ENCODE measurements around the gene ANTXR1. TPM values are rescaled to one million over a fixed set of nuclear protein-coding genes. Genes with fewer than 3 reads are reported as not detected.

Gene ANTXR1
- total RNA-seq, 1 experiment from 2014 or later: 25.7 TPM

- TF ChIP-seq CTCF (IDR thresholded peaks at IDR 0.05 in 2 of 3, conservative IDR thresholded peaks at IDR 0.05 in 1 of 3; ENCODE audit: borderline replicate concordance in 1 of 3, insufficient read depth in 1 of 3, low read depth in 2 of 3, low read length in 2 of 3): no peak
- no peak for TF ChIP-seq SP1 (IDR thresholded peaks at IDR 0.05; ENCODE audit: low read depth)
- no peak for TF ChIP-seq EZH2phosphoT487 (IDR thresholded peaks at IDR 0.05; ENCODE audit: borderline replicate concordance)
- TF ChIP-seq CBX3 (IDR thresholded peaks at IDR 0.05; ENCODE audit: low read depth): no peak
- no peak for TF ChIP-seq REST (IDR thresholded peaks at IDR 0.05; ENCODE audit: low read depth)
- TF ChIP-seq ZFX (IDR thresholded peaks at IDR 0.05): no peak
- TF ChIP-seq SIN3A (IDR thresholded peaks at IDR 0.05; ENCODE audit: low read depth): no peak
- DNase-seq (ENCODE audit: low read depth, low spot score) (no peak), ATAC-seq (no peak)
- CTCF ChIA-PET: no interaction called here
- Histone ChIP-seq H3K36me3 (ENCODE audit: control insufficient read depth in 1 of 2, insufficient read depth in 2 of 2, low read length in 2 of 2) (no peaks in the 10 kb centered on the region), H3K27ac (ENCODE audit: low read depth, low read length) (no peak overlapping the region), H3K9me3 (ENCODE audit: control insufficient read depth in 1 of 2, insufficient read depth in 1 of 2, low read depth in 1 of 2, low read length in 2 of 2) (peaks cover 0 to 6% of the 10 kb centered on the region in 2 experiments; a peak in 1 of 4 replicates), H4K20me1 (ENCODE audit: insufficient read depth) (no peaks in the 10 kb centered on the region), H3K27me3 (ENCODE audit: insufficient read depth, low read length) (no peaks in the 10 kb centered on the region), H3K4me2 (ENCODE audit: low read length) (no peak overlapping the region), H3K4me3 (replicated peaks in 1 of 2; ENCODE audit: low read depth in 1 of 2, low read length in 2 of 2) (no peak overlapping the region), H3K4me1 (ENCODE audit: control insufficient read depth in 1 of 2, insufficient read depth in 2 of 2, low read length in 2 of 2) (0 out of 4 replicates have a peak, but pooled peaks cover 0 to 2% of the 10 kb centered on the region in 2 experiments), H3K79me2 (ENCODE audit: insufficient read depth, low read length) (no peaks in the 10 kb centered on the region), H3K9me2 (ENCODE audit: insufficient read depth) (no peaks in the 10 kb centered on the region), H3K9ac (ENCODE audit: low read length) (no peak overlapping the region), H2AFZ (ENCODE audit: low read depth, low read length, poor library complexity, severe bottlenecking) (no peak overlapping the region)
- POLR2A ChIA-PET: no interaction called here
- no TSS peak for BruUV-seq (replicated peaks)
- intact Hi-C loops (cut with micrococcal nuclease): no loop called here
- RAD21 ChIA-PET (ENCODE audit: low non-redundant PET in 1 of 2, low total read pairs in 2 of 2, uncharacterized antibody in 2 of 2, unreplicated experiment in 2 of 2): no interaction called here
These were observed 139.0 kb downstream of the ANTXR1 start for GRCh38 chr2:69151931-69152330.

Measured in HCT116 (cell line).